Coronary artery (tissue), 2 donors: Measurements from ENCODE around the gene ERCC6L2.

Experiments
- DNase-seq: peaks from one replicate; pipeline ENCODE4 v3.0.0-alpha.2; 2017; ENCODE audit warnings: low spot score
- H3K27ac ChIP-seq, 2 donors: fragments of 200-600 bp; sonication (generic); one replicate each; pipeline ENCODE4 v1.5.1; 2016 to 2019
- H3K4me3 ChIP-seq: fragments of 200-600 bp; sonication (generic); 2 replicates; pipeline ENCODE4 v1.5.1; 2016; ENCODE audit warnings: mild to moderate bottlenecking, moderate library complexity
- TF ChIP-seq, protein P1 (sequence below): fragments of 200-600 bp; sonication (generic); IDR thresholded peaks from one replicate; pipeline ENCODE4 v1.5.1; 2019; ENCODE audit warnings: antibody characterized with exemption

Gene ERCC6L2

DNA sequence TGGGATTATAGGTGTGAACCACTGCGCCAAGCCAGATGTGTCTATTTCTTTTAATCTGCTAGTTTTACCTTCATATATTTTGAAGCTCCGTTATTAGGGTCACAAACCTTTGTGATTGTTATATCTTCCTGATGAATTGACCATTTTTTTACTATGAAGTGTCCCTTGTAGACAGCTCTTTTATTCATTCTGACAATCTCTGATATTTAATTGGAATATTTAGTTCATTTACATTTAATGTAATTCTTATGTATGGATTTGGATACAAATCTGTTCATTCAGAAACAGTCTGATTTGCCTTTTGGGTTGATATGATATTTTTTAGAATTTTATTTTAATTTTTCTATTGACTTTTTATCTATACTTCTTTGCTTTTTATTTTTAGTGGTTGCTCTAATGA, 17.2 kb downstream of the ERCC6L2 start:
- Histone ChIP-seq H3K4me3 (no peak overlapping the region), H3K27ac (no peak overlapping the region)
- DNase-seq = no peak
- TF ChIP-seq, protein P1, sequence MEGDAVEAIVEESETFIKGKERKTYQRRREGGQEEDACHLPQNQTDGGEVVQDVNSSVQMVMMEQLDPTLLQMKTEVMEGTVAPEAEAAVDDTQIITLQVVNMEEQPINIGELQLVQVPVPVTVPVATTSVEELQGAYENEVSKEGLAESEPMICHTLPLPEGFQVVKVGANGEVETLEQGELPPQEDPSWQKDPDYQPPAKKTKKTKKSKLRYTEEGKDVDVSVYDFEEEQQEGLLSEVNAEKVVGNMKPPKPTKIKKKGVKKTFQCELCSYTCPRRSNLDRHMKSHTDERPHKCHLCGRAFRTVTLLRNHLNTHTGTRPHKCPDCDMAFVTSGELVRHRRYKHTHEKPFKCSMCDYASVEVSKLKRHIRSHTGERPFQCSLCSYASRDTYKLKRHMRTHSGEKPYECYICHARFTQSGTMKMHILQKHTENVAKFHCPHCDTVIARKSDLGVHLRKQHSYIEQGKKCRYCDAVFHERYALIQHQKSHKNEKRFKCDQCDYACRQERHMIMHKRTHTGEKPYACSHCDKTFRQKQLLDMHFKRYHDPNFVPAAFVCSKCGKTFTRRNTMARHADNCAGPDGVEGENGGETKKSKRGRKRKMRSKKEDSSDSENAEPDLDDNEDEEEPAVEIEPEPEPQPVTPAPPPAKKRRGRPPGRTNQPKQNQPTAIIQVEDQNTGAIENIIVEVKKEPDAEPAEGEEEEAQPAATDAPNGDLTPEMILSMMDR = no peak

DNA sequence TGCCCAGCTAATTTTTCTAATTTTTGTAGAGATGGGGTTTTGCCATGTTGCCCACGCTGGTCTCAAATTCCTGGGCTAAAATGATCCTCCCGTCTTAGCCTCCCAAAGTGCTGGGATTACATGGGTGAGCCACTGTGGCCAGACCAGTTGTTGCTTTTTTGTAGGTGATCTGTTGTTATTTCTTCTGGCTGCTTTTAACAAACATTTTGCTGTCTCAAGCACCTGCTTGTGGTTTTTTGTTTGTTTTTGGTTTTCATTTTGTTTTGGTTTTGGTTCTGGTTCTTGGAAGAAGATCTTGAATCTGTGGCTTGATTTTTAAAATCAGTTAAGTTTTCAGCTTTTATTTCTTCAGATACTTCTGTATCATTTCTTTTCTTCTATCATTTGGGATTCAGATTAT, 21.1 kb downstream of the ERCC6L2 start:
- Histone ChIP-seq H3K27ac (no peak overlapping the region), H3K4me3 (no peak overlapping the region)
- TF ChIP-seq, protein P1 = no peak
- no peak for DNase-seq

DNA sequence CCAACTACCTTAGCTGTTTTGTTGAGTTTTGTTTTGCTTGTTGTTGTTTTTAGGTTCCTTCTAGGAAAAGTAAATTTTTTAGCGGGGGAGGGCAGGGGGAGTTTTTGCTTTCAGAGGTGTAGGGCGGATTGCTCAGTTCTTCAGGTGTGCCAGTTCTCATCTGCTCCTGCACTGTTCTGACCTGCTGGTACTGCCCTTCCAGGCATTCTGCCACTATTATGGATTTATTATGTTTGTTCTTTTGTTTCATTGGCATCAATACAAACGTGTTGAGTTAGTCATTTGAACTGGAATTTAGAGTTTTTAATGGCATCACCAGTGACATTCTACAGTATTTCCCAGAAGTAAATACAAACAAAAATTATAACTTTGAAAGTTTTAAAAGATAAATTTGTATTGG, 26.0 kb downstream of the ERCC6L2 start:
- no peak for DNase-seq
- no peak overlapping the region for H3K27ac ChIP-seq
- H3K4me3 ChIP-seq = no peak overlapping the region
- TF ChIP-seq, protein P1 = no peak

DNA sequence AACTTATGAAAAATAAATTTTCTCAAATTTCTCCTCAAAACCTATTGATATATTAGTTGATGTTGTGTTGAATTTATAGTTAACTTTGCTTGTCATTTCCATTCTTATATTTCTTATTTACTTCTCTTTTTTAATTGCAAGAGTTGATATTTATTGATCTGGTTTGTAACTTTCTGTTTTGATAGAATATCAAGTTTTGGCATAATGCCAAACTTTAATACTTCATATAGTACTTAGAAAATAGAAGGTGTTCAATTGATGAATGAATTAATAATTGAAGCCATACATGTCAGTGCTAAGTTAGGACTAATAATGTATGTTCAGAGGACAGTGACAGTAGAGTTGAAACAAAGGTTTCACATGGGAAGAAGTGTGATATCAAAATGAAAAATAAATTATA, 27.9 kb downstream of the ERCC6L2 start:
- no peak for DNase-seq
- TF ChIP-seq, protein P1 = no peak
- Histone ChIP-seq H3K4me3 (no peak overlapping the region), H3K27ac (no peak overlapping the region)

DNA sequence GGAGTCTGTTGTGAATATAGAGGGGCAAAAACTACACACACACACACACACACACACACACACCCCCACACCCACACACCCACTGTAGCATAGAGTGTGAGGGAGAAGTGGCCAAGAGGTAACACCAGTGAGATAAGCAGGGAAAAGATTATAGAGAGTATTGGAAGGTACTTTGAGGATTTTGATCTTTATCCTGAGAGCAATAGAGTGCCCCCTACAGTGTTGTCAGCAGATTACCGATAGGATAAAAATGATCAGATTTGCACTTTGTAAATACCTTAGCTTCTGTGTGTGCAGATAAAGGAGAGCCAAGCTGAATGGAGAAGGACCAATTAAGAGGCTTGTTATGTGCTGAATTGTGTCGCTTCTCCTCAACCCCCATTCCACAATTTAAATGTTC, 32.3 kb downstream of the ERCC6L2 start:
- Histone ChIP-seq H3K4me3 (no peak overlapping the region), H3K27ac (no peak overlapping the region)
- no peak for DNase-seq
- TF ChIP-seq, protein P1 = no peak

DNA sequence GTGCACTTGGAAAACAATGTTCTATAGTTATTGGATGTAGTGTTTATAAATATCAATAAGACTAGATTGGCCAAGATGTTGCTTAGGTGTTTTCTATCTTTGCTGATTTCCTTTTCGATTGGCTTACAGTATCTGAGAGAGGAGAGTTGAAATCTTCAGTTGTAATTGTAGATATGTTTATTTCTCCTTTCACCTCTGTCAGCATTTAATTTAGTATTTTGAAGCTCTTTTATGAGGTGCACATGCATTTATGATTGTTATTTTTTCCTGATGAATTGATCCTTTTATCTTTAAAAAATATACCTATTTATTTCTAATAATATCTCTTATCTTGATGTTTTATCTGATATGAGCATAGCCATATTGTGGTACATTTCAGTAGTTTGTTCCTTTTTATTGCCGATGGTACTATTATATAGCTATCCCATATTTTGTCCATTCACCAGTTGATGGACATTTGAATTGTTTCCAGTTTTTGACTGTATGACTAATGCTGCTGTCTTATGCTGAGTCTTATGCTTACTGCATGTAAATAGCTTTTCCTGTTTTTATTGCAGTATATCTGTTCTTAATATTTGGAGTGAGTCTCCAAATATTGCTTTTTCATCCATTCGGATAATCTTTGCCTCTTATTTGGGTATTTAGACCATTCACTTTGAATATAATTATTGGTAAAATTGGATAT, 34.7 kb downstream of the ERCC6L2 start:
- no peak for DNase-seq
- TF ChIP-seq, protein P1 = no peak
- H3K4me3 ChIP-seq = no peak overlapping the region
- H3K27ac ChIP-seq = no peak overlapping the region

DNA sequence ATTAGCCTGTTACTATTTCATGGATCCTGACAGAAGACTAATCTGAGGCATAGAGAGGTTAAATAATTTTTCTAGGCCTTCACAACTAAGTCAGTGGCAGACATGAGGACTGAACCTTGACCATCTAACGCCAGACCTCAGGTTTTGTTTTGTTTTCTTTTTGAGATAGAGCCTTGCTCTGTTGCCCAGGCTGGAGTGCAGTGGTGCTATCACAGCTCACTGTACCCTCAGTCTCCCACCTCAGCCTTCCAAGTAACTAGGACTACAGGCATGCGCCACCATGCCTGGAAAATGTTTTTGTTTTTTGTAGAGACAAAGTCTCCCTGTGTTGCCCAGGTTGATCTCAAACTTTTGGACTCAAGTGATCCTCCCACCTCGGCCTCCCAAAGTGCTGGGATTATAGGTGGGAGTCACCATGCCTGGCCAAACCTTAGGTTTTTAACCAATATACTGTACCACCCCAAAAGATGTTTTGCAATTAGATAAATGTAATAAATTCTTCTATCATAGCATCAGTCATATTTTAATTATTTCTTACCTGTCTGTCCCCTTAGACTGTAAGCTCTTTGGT, 35.4 kb downstream of the ERCC6L2 start:
- H3K4me3 ChIP-seq = no peak overlapping the region
- TF ChIP-seq, protein P1 = no peak
- no peak overlapping the region for H3K27ac ChIP-seq
- DNase-seq = no peak
